Embryonic facial prominence (tissue), 1 donor: ENCODE data around the gene ECI2.
"Not testable (repeated sequence)": the region's sequence is repeated elsewhere in the genome, so short reads cannot be mapped to it uniquely, and the experiment has no call there.

Experiments
- DNase-seq: peaks from one replicate; pipeline ENCODE4 v3.0.0-alpha.2; 2016; ENCODE audit errors: extremely low spot score

ECI2 gene

GRCh38 chr6:4138186-4138585, 2.8 kb upstream of the ECI2 start:
- DNase-seq: no peak

GRCh38 chr6:4136354-4136831, 1.0 kb upstream of the ECI2 start:
- DNase-seq: no peak

DNA sequence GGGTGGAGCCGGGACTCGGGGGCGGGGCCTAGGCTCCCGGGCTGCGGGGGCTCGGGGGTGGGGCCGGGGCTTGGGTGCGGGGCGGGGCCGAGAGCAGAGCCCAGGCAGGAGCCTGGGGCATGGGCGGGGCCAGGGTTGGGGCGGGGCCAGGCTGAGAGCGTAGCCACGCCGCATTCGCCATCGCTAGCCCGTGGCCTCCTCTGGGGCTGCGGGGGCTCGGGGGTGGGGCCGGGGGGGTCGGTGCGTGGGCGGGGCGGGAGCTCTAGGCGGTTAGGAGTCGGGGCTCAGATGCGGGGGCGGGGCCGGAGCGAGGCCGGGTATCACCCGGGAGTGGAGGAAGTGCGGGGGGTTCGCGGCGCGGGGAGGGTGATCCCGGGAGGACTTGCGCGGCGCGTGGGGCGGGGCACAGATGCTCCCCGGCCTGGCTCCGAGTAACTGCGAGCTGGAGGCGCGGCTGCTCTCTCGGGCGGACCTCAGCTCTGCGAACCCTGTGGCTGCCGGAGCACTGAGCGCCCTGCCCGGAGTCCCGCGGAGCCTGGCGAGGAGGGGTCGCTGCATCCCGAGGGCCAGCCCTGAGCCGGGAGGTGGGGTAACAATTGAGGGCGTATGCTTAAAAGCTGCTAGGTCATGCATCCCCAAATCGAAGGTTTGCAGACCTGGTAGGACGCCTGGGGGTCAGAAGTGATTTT, 434 bp upstream of the ECI2 start:
- peak; percentile 80 for DNase-seq

DNA sequence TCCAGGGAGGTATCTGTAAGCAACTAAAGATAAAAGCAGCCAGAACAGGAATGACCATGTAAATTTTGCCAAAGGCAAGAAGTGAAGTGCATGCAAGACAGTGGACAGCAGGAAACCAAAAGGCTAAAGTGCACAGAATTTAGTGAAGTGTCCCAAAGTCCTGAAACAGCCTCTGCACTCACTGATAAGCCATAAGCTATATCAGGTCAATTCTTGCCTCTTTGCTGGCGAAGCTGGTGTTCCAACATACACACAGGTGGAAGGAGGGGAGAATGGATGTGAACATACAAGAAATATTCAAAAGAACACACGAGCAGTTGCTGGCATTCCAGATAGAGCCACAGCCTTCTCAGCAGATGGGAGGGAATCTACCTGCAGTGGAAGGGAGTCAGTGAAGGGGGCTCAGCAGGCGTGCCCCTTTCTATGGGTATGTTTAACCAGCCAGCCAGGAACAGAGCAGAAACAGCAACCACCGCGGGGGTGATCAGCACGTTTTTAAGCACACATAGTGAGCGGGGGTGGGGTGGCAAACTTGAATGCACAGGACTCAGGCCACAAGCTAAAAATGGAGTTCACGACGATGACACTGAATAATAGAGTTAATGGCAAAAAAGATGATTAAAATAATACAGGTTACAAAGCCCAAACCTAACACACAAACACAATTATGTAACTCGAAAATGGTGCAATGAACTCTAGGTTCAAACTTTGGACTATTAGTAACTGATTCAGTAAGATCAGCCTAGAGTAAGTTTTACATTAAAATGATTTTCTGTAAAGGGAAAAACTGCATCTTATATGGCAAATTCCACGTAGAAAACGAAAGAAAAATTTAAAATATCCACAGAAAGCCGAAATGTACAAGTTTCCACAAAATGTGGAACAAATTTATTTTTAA, 1.2 kb downstream of the ECI2 start:
- DNase-seq: no peak

DNA sequence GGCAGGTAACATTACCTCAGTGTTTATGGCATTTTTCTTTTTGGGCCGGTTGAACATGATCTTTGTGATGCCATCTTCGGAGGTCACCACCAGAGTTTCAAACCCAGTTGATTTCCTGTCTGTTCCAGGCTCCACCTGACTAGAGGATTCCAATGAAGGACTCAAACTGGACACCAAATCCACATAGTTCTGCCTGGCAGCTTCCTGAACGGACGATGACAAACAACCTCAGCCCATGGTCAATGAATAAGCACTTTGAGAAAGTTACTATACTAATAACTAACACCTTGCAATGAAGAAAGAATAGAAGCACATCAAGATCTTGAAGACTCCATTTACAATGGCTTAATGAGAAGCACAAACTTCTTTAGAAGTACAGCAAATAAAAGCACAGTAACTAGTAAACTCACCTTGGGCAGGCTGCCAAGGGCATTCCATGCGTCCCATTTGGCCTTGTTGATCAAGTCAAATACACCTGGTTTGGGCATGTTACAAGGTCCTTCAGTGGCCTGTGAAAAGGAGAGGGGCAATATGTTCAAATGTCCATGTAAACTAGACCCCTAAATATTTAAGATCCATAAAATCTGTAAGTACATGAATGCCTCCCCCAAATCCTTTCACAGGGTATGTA, 4.9 kb downstream of the ECI2 start:
- no peak for DNase-seq

GRCh38 chr6:4129446-4129845, 5.9 kb downstream of the ECI2 start:
- no peak for DNase-seq

DNA sequence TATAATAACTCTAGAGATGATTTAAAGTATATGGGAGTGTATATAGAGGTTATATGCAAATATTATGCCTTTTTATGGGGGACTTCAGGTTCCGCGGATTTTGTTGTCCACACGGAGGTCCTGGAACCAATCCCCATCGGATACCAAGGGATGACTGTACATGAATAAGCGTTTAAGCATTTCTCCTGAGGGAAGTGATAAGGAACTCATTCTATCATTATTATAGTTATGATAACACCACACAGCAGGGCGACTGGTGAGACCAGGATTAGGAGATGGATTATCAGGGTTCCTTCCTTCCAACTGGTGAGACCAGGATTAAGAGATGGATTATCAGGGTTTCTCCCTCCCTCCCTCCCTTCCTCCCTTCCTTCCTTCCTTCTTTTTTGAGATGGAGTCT, 6.6 kb downstream of the ECI2 start:
- DNase-seq: no peak

DNA sequence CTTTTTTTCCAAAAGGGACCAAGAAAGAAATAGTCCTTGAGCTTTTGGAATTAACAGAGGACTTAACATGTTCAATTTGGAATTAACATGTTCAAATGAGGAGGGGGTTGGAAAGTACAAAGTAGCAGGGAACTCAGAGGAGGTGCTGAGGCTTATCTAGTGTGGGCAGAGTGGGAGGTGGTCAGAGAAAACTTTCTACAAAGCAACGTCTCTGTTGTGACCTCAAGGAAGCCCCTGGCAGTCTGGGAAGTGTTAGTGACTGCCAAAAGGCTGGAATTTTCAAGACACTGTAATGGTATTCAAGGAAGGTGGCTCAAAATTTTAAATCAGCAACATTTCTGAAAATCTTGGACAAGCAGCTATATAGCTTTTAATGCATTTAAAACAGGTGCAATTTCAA, 7.3 kb downstream of the ECI2 start:
- DNase-seq: no peak

- DNase-seq: no peak
Observed at GRCh38 chr6:4125933-4126864, 9.2 kb downstream of the ECI2 start.

DNA sequence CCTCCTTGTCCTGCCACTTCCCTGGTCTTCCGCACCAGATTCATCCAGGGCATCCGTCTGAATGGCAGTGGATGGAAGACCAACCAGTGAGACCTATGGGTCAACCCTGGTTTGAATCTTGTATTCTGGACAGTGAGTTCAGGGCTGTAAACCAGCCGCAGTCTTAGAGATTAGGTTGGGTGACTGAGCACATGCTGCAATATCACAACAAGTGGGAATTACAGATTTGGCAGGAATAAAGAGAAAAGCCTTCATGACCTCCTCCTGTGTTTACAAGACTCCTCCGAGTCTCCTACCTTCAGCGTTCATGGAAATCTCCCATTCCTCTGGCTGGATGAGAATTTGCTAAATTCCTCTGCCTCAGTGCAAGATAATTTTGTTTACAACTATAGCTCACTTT, 9.9 kb downstream of the ECI2 start:
- DNase-seq: no peak

DNA sequence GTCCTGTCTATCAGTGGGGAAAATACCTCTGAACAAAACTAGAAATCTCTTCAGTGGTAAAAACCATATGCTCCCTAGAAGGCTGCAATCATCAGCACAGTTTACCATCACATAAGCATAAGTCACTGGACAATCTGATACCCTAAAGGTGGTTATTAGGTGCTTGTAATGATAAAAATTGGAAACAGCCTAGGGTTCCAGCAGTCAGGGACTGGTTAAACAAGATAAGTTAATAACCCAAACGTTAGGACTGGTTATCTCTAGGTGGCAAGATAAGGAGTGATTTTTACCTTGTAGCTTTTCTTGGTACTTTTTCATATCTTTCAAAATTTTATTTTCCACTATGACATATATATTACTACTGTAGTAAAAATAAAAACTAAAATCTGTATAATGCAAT, 11.0 kb downstream of the ECI2 start:
- DNase-seq: no peak

GRCh38 chr6:4115741-4116140, 19.6 kb downstream of the ECI2 start:
- DNase-seq: no peak

- DNase-seq: no peak
Observed at GRCh38 chr6:4114123-4114522, 21.3 kb downstream of the ECI2 start.

DNA sequence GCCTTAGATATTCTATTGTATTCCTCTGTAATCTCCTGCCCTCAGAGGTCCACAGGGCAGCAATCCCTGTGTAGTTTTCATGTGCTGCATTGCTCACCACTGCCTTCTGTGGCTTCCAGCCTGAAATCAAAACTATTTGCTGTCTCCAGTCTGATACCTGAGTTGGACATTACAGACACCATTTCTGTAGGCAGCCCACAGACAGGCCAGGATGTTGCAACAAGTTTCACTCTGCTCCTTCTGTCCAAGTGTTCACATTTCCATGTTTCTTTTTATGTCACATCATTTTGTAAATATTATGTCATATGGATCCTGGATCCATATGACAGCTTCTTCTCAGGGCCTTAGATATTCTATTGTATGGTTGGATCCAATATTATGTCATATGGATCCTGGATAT, 21.7 kb downstream of the ECI2 start:
- DNase-seq: no peak

DNA sequence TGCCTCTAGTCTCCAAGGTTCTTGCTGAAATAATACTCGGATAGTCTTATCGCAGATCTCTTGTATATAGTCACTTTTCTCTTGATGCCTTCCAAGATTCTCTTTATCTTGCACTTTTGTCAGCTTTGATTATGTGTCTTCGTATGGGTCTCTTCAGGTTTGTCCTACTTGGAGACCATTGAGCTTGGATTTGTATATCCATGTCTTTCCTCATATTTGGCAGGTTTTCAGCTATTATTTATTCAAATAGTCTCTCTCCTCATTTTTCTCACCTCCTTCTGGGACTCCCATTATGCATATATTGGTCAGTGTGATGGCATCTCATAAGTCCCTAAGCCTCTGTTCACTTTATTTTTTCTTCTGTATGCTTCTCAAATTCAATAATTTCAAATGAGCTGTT, 23.0 kb downstream of the ECI2 start:
- DNase-seq: no peak

DNA sequence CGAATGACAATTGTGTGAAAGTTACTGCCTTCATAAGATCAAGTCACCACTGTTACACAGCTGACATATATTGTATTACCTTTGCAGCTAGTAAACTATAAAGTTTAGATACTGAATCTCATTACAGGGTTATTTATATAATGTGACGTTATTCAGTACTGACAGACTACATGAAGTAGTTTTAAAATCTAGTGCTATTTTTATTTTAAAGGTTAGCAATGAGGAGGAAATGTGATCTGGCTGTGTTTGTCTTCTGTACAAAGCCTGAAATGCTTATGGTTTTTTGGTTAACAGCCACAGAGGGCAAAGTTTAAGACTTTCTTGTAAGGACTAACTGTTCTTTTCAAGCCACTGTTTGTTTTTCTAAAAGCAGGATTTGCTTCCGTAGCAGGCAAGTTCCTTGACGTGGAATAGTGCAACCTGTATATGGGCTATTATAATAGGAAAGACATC, 26.0 kb downstream of the ECI2 start:
- not testable (repeated sequence) for DNase-seq

GRCh38 chr6:4108561-4109093, 26.7 kb downstream of the ECI2 start:
- DNase-seq: no peak

GRCh38 chr6:4107873-4108272, 27.5 kb downstream of the ECI2 start:
- no peak for DNase-seq

GRCh38 chr6:4105980-4106536, 29.3 kb downstream of the ECI2 start:
- DNase-seq: no peak

DNA sequence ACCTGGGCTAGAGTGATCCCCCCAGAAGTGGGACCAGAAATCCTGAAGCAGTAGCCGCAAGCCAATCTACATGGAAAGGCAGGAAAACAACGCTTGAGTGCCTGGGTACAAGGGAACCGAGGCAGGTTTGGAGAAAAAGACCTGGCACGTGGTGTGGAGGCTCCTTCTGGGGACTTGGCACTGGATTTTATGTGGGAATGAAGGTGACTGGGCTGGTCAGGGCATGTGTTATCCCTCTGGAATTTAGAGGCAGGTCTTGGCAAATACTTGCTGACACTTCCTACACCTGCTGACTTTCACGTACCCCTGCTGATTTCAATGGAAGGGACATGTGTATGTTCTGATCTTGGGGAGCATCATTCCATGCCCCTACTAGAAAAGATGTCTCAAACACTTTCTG, 31.4 kb downstream of the ECI2 start:
- no peak for DNase-seq
